SK-N-SH (cell line): ENCODE measurements around the gene ATP8B3. TPM values are rescaled to one million over a fixed set of nuclear protein-coding genes. Genes with fewer than 3 reads are reported as not detected.

Experiments used
- CTCF ChIA-PET: fragments of 300-600, 350-600 bp; formaldehyde crosslinking; extraction: SDS; loops from one replicate; lab custom pipeline; 2021; lab: Yijun Ruan, JAX
- POLR2A ChIA-PET: fragments of 350-600 bp; sonication (Branson Sonifier 250); formaldehyde crosslinking; extraction: SDS; loops from one replicate; lab custom pipeline; 2020; ENCODE audit warnings: antibody characterized with exemption, inconsistent platforms; lab: Yijun Ruan, JAX
- DNase-seq: peaks from one replicate; pipeline ENCODE4 v3.0.0; 2012
- H2AFZ ChIP-seq: fragments of 200-600 bp; sonication (generic); 2 replicates; pipeline ENCODE4 v1.8.1; 2016; ENCODE audit warnings: antibody characterized with exemption, mild to moderate bottlenecking, low read depth
- H3F3A ChIP-seq: fragments of 200-600 bp; sonication (generic); replicated peaks from 2 replicates; pipeline ENCODE3; 2016; ENCODE audit warnings: antibody characterized with exemption, mild to moderate bottlenecking; ENCODE audit not compliant: insufficient read depth
- H3K27ac ChIP-seq, 2 experiments: fragments of 200-500 bp in 1 of 2; fragments of 200-600 bp in 1 of 2; sonication (Bioruptor generic) in 1 of 2; sonication (generic), shearing (Covaris generic) in 1 of 2; 2 replicates each; pipeline versions ENCODE4 v1.5.1 to v1.6.1; 2014 to 2016; ENCODE audit warnings: low read depth in 2 of 2, inconsistent platforms in 1 of 2, low read length in 1 of 2, mild to moderate bottlenecking in 1 of 2, mixed read lengths in 1 of 2
- H3K27me3 ChIP-seq: fragments of 200-600 bp; sonication (generic), shearing (Covaris generic); 2 replicates; pipeline ENCODE4 v1.6.1; 2016; ENCODE audit warnings: mixed run types; ENCODE audit not compliant: insufficient read depth
- H3K36me3 ChIP-seq, 2 experiments: fragments of 200-500 bp in 1 of 2; fragments of 200-600 bp in 1 of 2; sonication (Bioruptor generic) in 1 of 2; sonication (generic) in 1 of 2; replicated peaks in 1 of 2; 2 replicates each; pipeline versions ENCODE3 to v1.5.1; 2014 to 2016; ENCODE audit warnings: low read length in 1 of 2, mild to moderate bottlenecking in 1 of 2; ENCODE audit not compliant: insufficient read depth in 2 of 2, control insufficient read depth in 1 of 2
- H3K4me1 ChIP-seq, 2 experiments: fragments of 200-500 bp in 1 of 2; fragments of 200-600 bp in 1 of 2; sonication (Bioruptor generic) in 1 of 2; sonication (generic), shearing (Covaris generic) in 1 of 2; 2 replicates each; pipeline versions ENCODE4 v1.5.1 to v1.6.1; 2014 to 2016; ENCODE audit warnings: low read depth in 1 of 2, low read length in 1 of 2, mixed run types in 1 of 2; ENCODE audit not compliant: insufficient read depth in 2 of 2, control insufficient read depth in 1 of 2
- H3K4me2 ChIP-seq: fragments of 200-600 bp; sonication (generic), shearing (Covaris generic); 2 replicates; pipeline ENCODE4 v1.6.1; 2017; ENCODE audit warnings: mixed run types
- H3K4me3 ChIP-seq, 2 experiments: fragments of 200-500 bp in 1 of 2; fragments of 200-600 bp in 1 of 2; sonication (Bioruptor generic) in 1 of 2; sonication (generic), shearing (Covaris generic) in 1 of 2; 2 replicates each; pipeline versions ENCODE4 v1.5.1 to v1.8.1; 2014 to 2016; ENCODE audit warnings: low read depth in 2 of 2, inconsistent platforms in 1 of 2, low read length in 1 of 2, mild to moderate bottlenecking in 1 of 2, mixed read lengths in 1 of 2, moderate library complexity in 1 of 2
- H3K79me2 ChIP-seq: fragments of 200-600 bp; sonication (generic); 2 replicates; pipeline ENCODE4 v1.8.1; 2017; ENCODE audit warnings: mild to moderate bottlenecking; ENCODE audit not compliant: insufficient read depth
- H3K9ac ChIP-seq: fragments of 200-600 bp; sonication (generic); 2 replicates; pipeline ENCODE4 v1.6.1; 2017; ENCODE audit warnings: mixed run types
- H3K9me2 ChIP-seq: fragments of 200-600 bp; sonication (generic); 2 replicates; pipeline ENCODE4 v1.6.1; 2017; ENCODE audit warnings: mixed run types
- H3K9me3 ChIP-seq: fragments of 200-600 bp; sonication (generic); 2 replicates; pipeline ENCODE4 v1.6.1; 2017; ENCODE audit warnings: mixed run types, mild to moderate bottlenecking, moderate library complexity
- H4K20me1 ChIP-seq: fragments of 200-600 bp; sonication (generic); 2 replicates; pipeline ENCODE4 v1.6.1; 2017; ENCODE audit warnings: mild to moderate bottlenecking, mixed run types; ENCODE audit not compliant: insufficient read depth
- EP300 ChIP-seq, 2 experiments: IDR thresholded peaks; 2 replicates each; pipeline versions ENCODE4 v1.4.0 to v1.6.1; 2012; ENCODE audit warnings: borderline replicate concordance in 1 of 2, low read depth in 1 of 2, low read length in 1 of 2
- FOSL2 ChIP-seq: IDR thresholded peaks from 2 replicates; pipeline ENCODE4 v1.4.0; 2012; ENCODE audit warnings: low read depth, mild to moderate bottlenecking, moderate library complexity, borderline replicate concordance
- FOXM1 ChIP-seq: IDR thresholded peaks from 2 replicates; pipeline ENCODE4 v1.4.0; 2012; ENCODE audit warnings: low read depth, mild to moderate bottlenecking
- GABPA ChIP-seq: IDR thresholded peaks from 2 replicates; pipeline ENCODE4 v1.4.0; 2012; ENCODE audit warnings: low read depth, mild to moderate bottlenecking
- GATA2 ChIP-seq: sonication (generic); formaldehyde crosslinking; IDR thresholded peaks from 2 replicates; pipeline ENCODE4 v1.5.0; 2020; ENCODE audit warnings: mild to moderate bottlenecking, missing genetic modification reagents
- JUND ChIP-seq: IDR thresholded peaks from 2 replicates; pipeline ENCODE4 v1.4.0; 2012
- MEF2A ChIP-seq: IDR thresholded peaks from 2 replicates; pipeline ENCODE4 v1.4.0; 2012; ENCODE audit warnings: low read depth, borderline replicate concordance
- NFIC ChIP-seq: IDR thresholded peaks from 2 replicates; pipeline ENCODE4 v1.4.0; 2012; ENCODE audit warnings: borderline replicate concordance
- PBX3 ChIP-seq: IDR thresholded peaks from 2 replicates; pipeline ENCODE4; 2012
- POLR2AphosphoS5 ChIP-seq: IDR thresholded peaks from 2 replicates; pipeline ENCODE4 v1.6.1; 2012; ENCODE audit warnings: low read depth, low read length
- RAD21 ChIP-seq: IDR thresholded peaks from 2 replicates; pipeline ENCODE4 v1.6.1; 2012; ENCODE audit warnings: mild to moderate bottlenecking, low read length
- RCOR1 ChIP-seq: fragments of 150-350 bp; IDR thresholded peaks from 2 replicates; pipeline ENCODE4 v1.6.1; 2017; ENCODE audit warnings: antibody characterized with exemption, low read length
- RFX5 ChIP-seq: IDR thresholded peaks from 2 replicates; pipeline ENCODE4 v1.6.1; 2012; ENCODE audit warnings: mild to moderate bottlenecking, improper control_type of control experiment, low read length
- RXRA ChIP-seq: IDR thresholded peaks from 2 replicates; pipeline ENCODE4 v1.4.0; 2012; ENCODE audit warnings: low read depth, mild to moderate bottlenecking, borderline replicate concordance
- SMC3 ChIP-seq: IDR thresholded peaks from 2 replicates; pipeline ENCODE4 v1.6.1; 2012; ENCODE audit warnings: low read depth, low read length, improper control_type of control experiment
- TEAD4 ChIP-seq: IDR thresholded peaks from 2 replicates; pipeline ENCODE4 v1.4.0; 2012; ENCODE audit warnings: mild to moderate bottlenecking, borderline replicate concordance; ENCODE audit not compliant: insufficient read depth
- YY1 ChIP-seq: IDR thresholded peaks from 2 replicates; pipeline ENCODE4 v1.4.0; 2012; ENCODE audit warnings: low read depth, mild to moderate bottlenecking
- WGBS: methylation state at CpG from one replicate; pipeline ENCODE4 v1.1.6; 2017; ENCODE audit warnings: low lambda C conversion rate; 5-methylcytosine and 5-hydroxymethylcytosine counted together
- polyA plus RNA-seq, 3 experiments: library from polyadenylated mRNA; depleted of rRNA; stranded (reverse); fragments of >200 nt; gene quantifications; 2 replicates each; pipeline ENCODE4 v1.2.3, GENCODE V29; 2012
- TF ChIP-seq, protein P1 (sequence below): fragments of 200-600 bp; sonication (generic); IDR thresholded peaks from 2 replicates; pipeline ENCODE4 v1.6.1; 2017; ENCODE audit warnings: antibody characterized with exemption, mild to moderate bottlenecking, moderate library complexity
- TF ChIP-seq, protein P2 (sequence below): IDR thresholded peaks from 2 replicates; pipeline ENCODE4 v1.4.0; 2012; ENCODE audit warnings: low read depth, borderline replicate concordance

The ATP8B3 gene
- polyA plus RNA-seq, 1 of the 3 experiments (the other 2 are of a cell fraction): 8.0 TPM

GRCh38 chr19:1767464-1767933 lies 44.6 kb downstream of the ATP8B3 start:
- H3K36me3 ChIP-seq: no peaks in the 10 kb centered on the region
- H3K9me3 ChIP-seq: peaks cover 8% of the 10 kb centered on the region; the same call in 1 of the 2 replicates
- 3% methylated on average over 11 of the region's 21 CpGs for WGBS
- H3K9me2 ChIP-seq: no peaks in the 10 kb centered on the region
- peak; percentile 96 for DNase-seq
- H3K4me2 ChIP-seq: no peak overlapping the region
- no peak overlapping the region for H3K27ac ChIP-seq
- 0 out of 2 replicates have a peak, but pooled peaks cover 4% of the 10 kb centered on the region for H4K20me1 ChIP-seq
- H3K4me1 ChIP-seq: no peaks in the 10 kb centered on the region
- H3K79me2 ChIP-seq: no peaks in the 10 kb centered on the region
- H3K27me3 ChIP-seq: peaks cover 61% of the 10 kb centered on the region
- H3F3A ChIP-seq: peaks cover 5% of the 10 kb centered on the region
- CTCF ChIA-PET: interaction anchor here (0.7 to 9.3 kb wide), 36 partner anchors 7 to 226 kb away, joined by 3 to 128 read pairs (median 4); partner anchors contain the start of genes TCF3 and UQCR11
- H2AFZ ChIP-seq: no peak overlapping the region
- no peak overlapping the region for H3K9ac ChIP-seq
- H3K4me3 ChIP-seq: no peak overlapping the region
- POLR2A ChIA-PET: no interaction called here
- TF ChIP-seq NFIC (no peak), RXRA (no peak), PBX3 (no peak), TEAD4 (no peak), SMC3 (peak; percentile 68), GABPA (no peak), FOXM1 (no peak), RFX5 (no peak), RAD21 (peak; percentile 69), GATA2 (CRISPR knock-in tag) (no peak), RCOR1 (no peak), YY1 (no peak), MEF2A (no peak), EP300 (IDR thresholded peaks at IDR 0.05; ENCODE audit: borderline replicate concordance in 1 of 2, low read depth in 1 of 2, low read length in 1 of 2) (no peak), JUND (no peak), POLR2AphosphoS5 (no peak), FOSL2 (no peak)
- TF ChIP-seq, protein P1, sequence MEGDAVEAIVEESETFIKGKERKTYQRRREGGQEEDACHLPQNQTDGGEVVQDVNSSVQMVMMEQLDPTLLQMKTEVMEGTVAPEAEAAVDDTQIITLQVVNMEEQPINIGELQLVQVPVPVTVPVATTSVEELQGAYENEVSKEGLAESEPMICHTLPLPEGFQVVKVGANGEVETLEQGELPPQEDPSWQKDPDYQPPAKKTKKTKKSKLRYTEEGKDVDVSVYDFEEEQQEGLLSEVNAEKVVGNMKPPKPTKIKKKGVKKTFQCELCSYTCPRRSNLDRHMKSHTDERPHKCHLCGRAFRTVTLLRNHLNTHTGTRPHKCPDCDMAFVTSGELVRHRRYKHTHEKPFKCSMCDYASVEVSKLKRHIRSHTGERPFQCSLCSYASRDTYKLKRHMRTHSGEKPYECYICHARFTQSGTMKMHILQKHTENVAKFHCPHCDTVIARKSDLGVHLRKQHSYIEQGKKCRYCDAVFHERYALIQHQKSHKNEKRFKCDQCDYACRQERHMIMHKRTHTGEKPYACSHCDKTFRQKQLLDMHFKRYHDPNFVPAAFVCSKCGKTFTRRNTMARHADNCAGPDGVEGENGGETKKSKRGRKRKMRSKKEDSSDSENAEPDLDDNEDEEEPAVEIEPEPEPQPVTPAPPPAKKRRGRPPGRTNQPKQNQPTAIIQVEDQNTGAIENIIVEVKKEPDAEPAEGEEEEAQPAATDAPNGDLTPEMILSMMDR: peak; percentile 92
- TF ChIP-seq, protein P2, sequence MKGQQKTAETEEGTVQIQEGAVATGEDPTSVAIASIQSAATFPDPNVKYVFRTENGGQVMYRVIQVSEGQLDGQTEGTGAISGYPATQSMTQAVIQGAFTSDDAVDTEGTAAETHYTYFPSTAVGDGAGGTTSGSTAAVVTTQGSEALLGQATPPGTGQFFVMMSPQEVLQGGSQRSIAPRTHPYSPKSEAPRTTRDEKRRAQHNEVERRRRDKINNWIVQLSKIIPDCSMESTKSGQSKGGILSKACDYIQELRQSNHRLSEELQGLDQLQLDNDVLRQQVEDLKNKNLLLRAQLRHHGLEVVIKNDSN: no peak
